ENCODE data around the gene SESTD1. TPM values are rescaled to one million over a fixed set of nuclear protein-coding genes. Genes with fewer than 3 reads are reported as not detected.

The SESTD1 gene
- total RNA-seq, 1 experiment from 2014 or later, result 26.6 TPM

GRCh38 chr2:179302764-179303571 lies 38.3 kb upstream of the SESTD1 start:
- Histone ChIP-seq H3K36me3 (ENCODE audit: control insufficient read depth in 1 of 2, insufficient read depth in 2 of 2, low read length in 2 of 2) (no peaks in the 10 kb centered on the region), H3K4me1 (ENCODE audit: control insufficient read depth in 1 of 2, insufficient read depth in 2 of 2, low read length in 2 of 2) (no peaks in the 10 kb centered on the region; a peak in 1 of 4 replicates), H3K4me3 (replicated peaks in 1 of 2; ENCODE audit: low read depth in 1 of 2, low read length in 2 of 2) (no peak overlapping the region), H3K27ac (ENCODE audit: low read depth, low read length) (no peak overlapping the region), H3K9me2 (ENCODE audit: insufficient read depth) (no peaks in the 10 kb centered on the region), H4K20me1 (ENCODE audit: insufficient read depth) (no peaks in the 10 kb centered on the region), H3K4me2 (ENCODE audit: low read length) (no peak overlapping the region), H2AFZ (ENCODE audit: low read depth, low read length, poor library complexity, severe bottlenecking) (no peak overlapping the region), H3K9ac (ENCODE audit: low read length) (no peak overlapping the region), H3K27me3 (ENCODE audit: insufficient read depth, low read length) (no peaks in the 10 kb centered on the region), H3K9me3 (ENCODE audit: control insufficient read depth in 1 of 2, insufficient read depth in 1 of 2, low read depth in 1 of 2, low read length in 2 of 2) (0 out of 4 replicates have a peak, but pooled peaks cover 0 to 5% of the 10 kb centered on the region in 2 experiments), H3K79me2 (ENCODE audit: insufficient read depth, low read length) (no peaks in the 10 kb centered on the region)
- ATAC-seq (no peak), DNase-seq (ENCODE audit: low read depth, low spot score) (no peak)
- TF ChIP-seq TCF7L2 (IDR thresholded peaks at IDR 0.05; ENCODE audit: borderline replicate concordance, extremely low read depth, insufficient read depth, insufficient read length) (no peak), ELF1 (IDR thresholded peaks at IDR 0.05; ENCODE audit: borderline replicate concordance, low read depth) (no peak), JUND (IDR thresholded peaks at IDR 0.05) (no peak), POLR2A (IDR thresholded peaks at IDR 0.05; ENCODE audit: borderline replicate concordance, extremely low read depth, insufficient read depth, insufficient read length) (no peak), MAX (IDR thresholded peaks at IDR 0.05) (no peak), ZNF274 (IDR thresholded peaks at IDR 0.05; ENCODE audit: low read depth, low read length) (no peak), CTCF (IDR thresholded peaks at IDR 0.05 in 2 of 3, conservative IDR thresholded peaks at IDR 0.05 in 1 of 3; ENCODE audit: borderline replicate concordance in 1 of 3, insufficient read depth in 1 of 3, low read depth in 2 of 3, low read length in 2 of 3) (no peak), ATF3 (IDR thresholded peaks at IDR 0.05) (no peak), ZFX (IDR thresholded peaks at IDR 0.05) (no peak), FOSL1 (IDR thresholded peaks at IDR 0.05; ENCODE audit: low read depth) (no peak), RAD21 (IDR thresholded peaks at IDR 0.05; ENCODE audit: low read depth) (no peak), REST (IDR thresholded peaks at IDR 0.05; ENCODE audit: low read depth) (no peak), CEBPB (IDR thresholded peaks at IDR 0.05; ENCODE audit: low read depth) (no peak), SIN3A (IDR thresholded peaks at IDR 0.05; ENCODE audit: low read depth) (no peak), YY1 (IDR thresholded peaks at IDR 0.05; ENCODE audit: extremely low read depth, insufficient replicate concordance, low read depth, low read length) (no peak), EGR1 (IDR thresholded peaks at IDR 0.05; ENCODE audit: low read depth) (no peak), SRF (IDR thresholded peaks at IDR 0.05; ENCODE audit: low read depth) (no peak)
- TF ChIP-seq, protein P1, sequence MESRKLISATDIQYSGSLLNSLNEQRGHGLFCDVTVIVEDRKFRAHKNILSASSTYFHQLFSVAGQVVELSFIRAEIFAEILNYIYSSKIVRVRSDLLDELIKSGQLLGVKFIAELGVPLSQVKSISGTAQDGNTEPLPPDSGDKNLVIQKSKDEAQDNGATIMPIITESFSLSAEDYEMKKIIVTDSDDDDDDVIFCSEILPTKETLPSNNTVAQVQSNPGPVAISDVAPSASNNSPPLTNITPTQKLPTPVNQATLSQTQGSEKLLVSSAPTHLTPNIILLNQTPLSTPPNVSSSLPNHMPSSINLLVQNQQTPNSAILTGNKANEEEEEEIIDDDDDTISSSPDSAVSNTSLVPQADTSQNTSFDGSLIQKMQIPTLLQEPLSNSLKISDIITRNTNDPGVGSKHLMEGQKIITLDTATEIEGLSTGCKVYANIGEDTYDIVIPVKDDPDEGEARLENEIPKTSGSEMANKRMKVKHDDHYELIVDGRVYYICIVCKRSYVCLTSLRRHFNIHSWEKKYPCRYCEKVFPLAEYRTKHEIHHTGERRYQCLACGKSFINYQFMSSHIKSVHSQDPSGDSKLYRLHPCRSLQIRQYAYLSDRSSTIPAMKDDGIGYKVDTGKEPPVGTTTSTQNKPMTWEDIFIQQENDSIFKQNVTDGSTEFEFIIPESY (IDR thresholded peaks at IDR 0.05; ENCODE audit: extremely low read depth, insufficient replicate concordance, low read length), result no peak
- ChIA-PET CTCF (no interaction called here), POLR2A (no interaction called here), RAD21 (ENCODE audit: low non-redundant PET in 1 of 2, low total read pairs in 2 of 2, uncharacterized antibody in 2 of 2, unreplicated experiment in 2 of 2) (no interaction called here)
- no TSS peak for BruUV-seq (replicated peaks)
- intact Hi-C loops (cut with micrococcal nuclease), result no loop called here

All from HCT116 (cell line).